Chondrocyte (in vitro differentiated cells): Measurements from ENCODE around the gene RAB17. TPM values are rescaled to one million over a fixed set of nuclear protein-coding genes. Genes with fewer than 3 reads are reported as not detected.
A peak's percentile ranks its signal among the peaks of the same experiment; 100 is the strongest.

Source experiments
- DNase-seq: peaks from one replicate; pipeline ENCODE4 v3.0.0; 2021; ENCODE audit warnings: mixed read lengths, low spot score
- H3K27ac Mint-ChIP-seq: one replicate; pipeline ENCODE4 v1.8.0; 2021; ENCODE audit warnings: mild to moderate bottlenecking, moderate library complexity, mixed read lengths; ENCODE audit not compliant: unreplicated experiment
- H3K27me3 Mint-ChIP-seq: 2 replicates; pipeline ENCODE4 v1.8.0; 2021; ENCODE audit warnings: low read depth, mixed read lengths
- H3K36me3 Mint-ChIP-seq: 2 replicates; pipeline ENCODE4 v1.8.0; 2021; ENCODE audit warnings: low read depth, mixed read lengths
- H3K4me1 Mint-ChIP-seq: 2 replicates; pipeline ENCODE4 v1.8.0; 2021; ENCODE audit warnings: low read depth, mild to moderate bottlenecking, mixed read lengths
- H3K4me3 Mint-ChIP-seq: one replicate; pipeline ENCODE4 v1.8.0; 2021; ENCODE audit warnings: mild to moderate bottlenecking, moderate library complexity, mixed read lengths; ENCODE audit not compliant: unreplicated experiment
- H3K9me3 Mint-ChIP-seq: 2 replicates; pipeline ENCODE4 v1.8.0; 2021; ENCODE audit warnings: low read depth, mixed read lengths
- CTCF ChIP-seq: fragments of 200-600 bp; sonication (generic); IDR thresholded peaks from 2 replicates; pipeline ENCODE4 v1.5.0; 2021; ENCODE audit warnings: antibody characterized with exemption, mild to moderate bottlenecking, moderate library complexity
- long read RNA-seq: library from polyadenylated mRNA; stranded (forward); transcript quantifications from one replicate; pipeline ENCODE4 v2.0.0, GENCODE V29; 2021
- total RNA-seq: library from RNA; stranded (reverse); gene quantifications from 3 replicates; pipeline ENCODE4 v1.2.1, GENCODE V29; 2021

The RAB17 gene, protein sequence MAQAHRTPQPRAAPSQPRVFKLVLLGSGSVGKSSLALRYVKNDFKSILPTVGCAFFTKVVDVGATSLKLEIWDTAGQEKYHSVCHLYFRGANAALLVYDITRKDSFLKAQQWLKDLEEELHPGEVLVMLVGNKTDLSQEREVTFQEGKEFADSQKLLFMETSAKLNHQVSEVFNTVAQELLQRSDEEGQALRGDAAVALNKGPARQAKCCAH
- total RNA-seq = 0.25 to 0.95 TPM (median 0.68 TPM) in 3 replicates
- long read RNA-seq = 0 reads

- H3K27ac Mint-ChIP-seq = peak within 1 kb of the TSS; percentile 49
- peaks cover 41% of the 10 kb centered on the region for H3K4me1 Mint-ChIP-seq
- peak; percentile 68 for DNase-seq
- H3K36me3 Mint-ChIP-seq = no peaks in the 10 kb centered on the region
- no peaks in the 10 kb centered on the region for H3K9me3 Mint-ChIP-seq
- no peak for TF ChIP-seq CTCF
- no peaks in the 10 kb centered on the region for H3K27me3 Mint-ChIP-seq
- H3K4me3 Mint-ChIP-seq = peak within 1 kb of the TSS; percentile 15
Measured at GRCh38 chr2:237590272-237591140, at the start of gene RAB17. TSS of gene RAB17 (minus strand) at chr2:237590734. CDS start at chr2:237586154, 4,580 bp downstream.

DNA sequence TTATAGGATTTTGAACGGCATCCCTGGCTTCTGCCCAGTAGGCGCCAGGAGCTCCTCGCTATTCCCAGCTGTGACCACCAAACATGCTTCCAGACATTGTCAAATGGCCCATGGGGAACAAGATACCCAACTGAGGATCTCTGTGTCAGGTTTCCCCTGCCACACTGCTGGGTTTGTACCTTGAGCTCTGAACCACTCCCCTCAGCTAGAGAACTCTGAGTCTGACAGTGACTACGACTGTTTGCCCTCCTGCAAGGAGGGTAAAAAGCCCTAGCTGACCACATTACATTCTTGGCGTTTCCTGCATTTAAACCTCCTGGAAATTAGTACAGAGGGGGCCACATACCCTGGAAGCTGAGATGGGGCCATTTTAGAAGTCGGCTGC, 49.3 kb upstream of the RAB17 start:
- Mint-ChIP-seq H3K4me1 (peaks cover 14% of the 10 kb centered on the region), H3K9me3 (peaks cover 9% of the 10 kb centered on the region), H3K4me3 (no peak overlapping the region), H3K27me3 (no peaks in the 10 kb centered on the region), H3K27ac (no peak overlapping the region), H3K36me3 (peaks cover 9% of the 10 kb centered on the region)
- TF ChIP-seq CTCF = no peak
- DNase-seq = no peak

GRCh38 chr2:237639052-237639835, 48.7 kb upstream of the RAB17 start:
- Mint-ChIP-seq H3K27ac (no peak overlapping the region), H3K36me3 (peaks cover 9% of the 10 kb centered on the region), H3K9me3 (peaks cover 15% of the 10 kb centered on the region), H3K4me3 (no peak overlapping the region), H3K4me1 (peaks cover 14% of the 10 kb centered on the region), H3K27me3 (no peaks in the 10 kb centered on the region)
- no peak for TF ChIP-seq CTCF
- DNase-seq = no peak

- Mint-ChIP-seq H3K9me3 (peaks cover 17% of the 10 kb centered on the region), H3K27ac (no peak overlapping the region), H3K4me1 (peaks cover 14% of the 10 kb centered on the region), H3K4me3 (no peak overlapping the region), H3K27me3 (no peaks in the 10 kb centered on the region), H3K36me3 (peaks cover 9% of the 10 kb centered on the region)
- DNase-seq = no peak
- no peak for TF ChIP-seq CTCF
Measured at GRCh38 chr2:237638176-237638575, 47.6 kb upstream of the RAB17 start.
